K562 (cell line): ENCODE data around the gene TXNRD2. TPM values are rescaled to one million over a fixed set of nuclear protein-coding genes. Genes with fewer than 3 reads are reported as not detected.

Experiments used
- ATAC-seq: fragments of 200-7000 bp; cut with Tn5 transposase; 3 replicates; pipeline ENCODE4 v1.9.1; 2020; ENCODE audit warnings: moderate library complexity
- BruUV-seq: library from RNA; stranded (reverse); fragments of 400-500 nt; replicated peaks from 2 replicates; lab custom pipeline; 2021; lab: Mats Ljungman, UMichigan
- CTCF ChIA-PET: fragments of 300-600 bp; formaldehyde crosslinking; extraction: SDS; loops from one replicate; lab custom pipeline; 2021; ENCODE audit warnings: low intra/inter-chr PET ratio; lab: Yijun Ruan, JAX
- POLR2A ChIA-PET: fragments of 300-600, 350-650 bp; sonication (Branson Sonifier 250); formaldehyde crosslinking; extraction: SDS; loops from one replicate; lab custom pipeline; 2021; ENCODE audit warnings: antibody characterized with exemption, inconsistent platforms; lab: Yijun Ruan, JAX
- DNase-seq, 4 experiments: peaks; one replicate each; pipeline versions ENCODE4 v3.0.0 to v3.0.0-alpha.2; 2011 to 2018; ENCODE audit warnings: low spot score in 3 of 4, mixed read lengths in 3 of 4; ENCODE audit errors: extremely low read depth in 1 of 4
- FAIRE-seq: peaks from 2 replicates; lab custom pipeline; 2011; peaks lifted over from hg19 to GRCh38; lab: Jason Lieb, UNC
- H2AFZ ChIP-seq: 2 replicates; pipeline ENCODE4 v1.6.0; 2011; ENCODE audit warnings: low read depth, low read length, control low read depth, inconsistent platforms
- H3K27ac ChIP-seq: fragments of 200-600 bp; 3 replicates; pipeline ENCODE4 v1.8.0; 2011; ENCODE audit warnings: low read depth, mild to moderate bottlenecking, control low read depth, inconsistent platforms, low read length, moderate library complexity, mixed read lengths; ENCODE audit errors: extremely low read depth
- H3K27me3 ChIP-seq, 2 experiments: fragments of 300-600 bp in 1 of 2; 2 replicates in 1 of 2; 3 replicates in 1 of 2; pipeline versions ENCODE4 v1.6.0 to v1.8.0; 2011; ENCODE audit warnings: inconsistent platforms in 2 of 2, low read length in 2 of 2, mild to moderate bottlenecking in 1 of 2, mixed read lengths in 1 of 2, moderate library complexity in 1 of 2; ENCODE audit not compliant: control insufficient read depth in 2 of 2, insufficient read depth in 2 of 2
- H3K36me3 ChIP-seq: fragments of 300-600 bp; 3 replicates; pipeline ENCODE4 v1.8.0; 2011; ENCODE audit warnings: mild to moderate bottlenecking, low read length, inconsistent platforms; ENCODE audit not compliant: control insufficient read depth, insufficient read depth
- H3K4me1 ChIP-seq, 2 experiments: fragments of 200-600 bp in 1 of 2; replicated peaks in 1 of 2; 2 replicates in 1 of 2; 3 replicates in 1 of 2; pipeline versions ENCODE4 v1.5.1 to v1.8.0; 2011; ENCODE audit warnings: inconsistent platforms in 2 of 2, low read length in 2 of 2, mild to moderate bottlenecking in 1 of 2, mixed read lengths in 1 of 2, moderate library complexity in 1 of 2; ENCODE audit not compliant: control insufficient read depth in 2 of 2, insufficient read depth in 2 of 2
- H3K4me2 ChIP-seq: 2 replicates; pipeline ENCODE4 v1.6.1; 2011; ENCODE audit warnings: low read length, control low read depth, inconsistent platforms, mixed read lengths; ENCODE audit not compliant: insufficient read depth
- H3K4me3 ChIP-seq: fragments of 200-600 bp; sonication (generic), shearing (Covaris generic); 2 replicates; pipeline ENCODE4 v1.5.1; 2016; ENCODE audit warnings: control low read depth, inconsistent platforms
- H3K79me2 ChIP-seq: fragments of 200-600 bp; 3 replicates; pipeline ENCODE4 v1.8.0; 2011; ENCODE audit warnings: low read length, inconsistent platforms; ENCODE audit not compliant: control insufficient read depth, insufficient read depth
- H3K9ac ChIP-seq, 2 experiments: 2 replicates each; pipeline versions ENCODE4 v1.6.0 to v1.6.1; 2011; ENCODE audit warnings: low read depth in 2 of 2, low read length in 2 of 2, control low read depth in 1 of 2, inconsistent platforms in 1 of 2, mild to moderate bottlenecking in 1 of 2, mixed read lengths in 1 of 2; ENCODE audit not compliant: insufficient read depth in 1 of 2
- H3K9me1 ChIP-seq: one replicate; pipeline ENCODE4 v1.6.0; 2011; ENCODE audit warnings: inconsistent platforms, mild to moderate bottlenecking, low read length, moderate library complexity; ENCODE audit not compliant: control insufficient read depth, insufficient read depth
- H3K9me3 ChIP-seq: replicated peaks from 2 replicates; pipeline ENCODE4 v1.5.1; 2011; ENCODE audit warnings: low read depth, low read length, inconsistent platforms; ENCODE audit not compliant: control insufficient read depth, insufficient read depth
- H4K20me1 ChIP-seq: replicated peaks from 2 replicates; pipeline ENCODE4 v1.6.1; 2011; ENCODE audit warnings: low read length, inconsistent platforms, mixed read lengths; ENCODE audit not compliant: control insufficient read depth, insufficient read depth
- ARID2 ChIP-seq: fragments of 450-650 bp; IDR thresholded peaks from 2 replicates; pipeline ENCODE4 v1.6.1; 2017; ENCODE audit warnings: antibody characterized with exemption, mild to moderate bottlenecking
- BCLAF1 ChIP-seq, 2 experiments: fragments of 450-650 bp in 1 of 2; IDR thresholded peaks; 2 replicates each; pipeline ENCODE4 v1.6.1; 2011 to 2017; ENCODE audit warnings: low read depth in 2 of 2, antibody characterized with exemption in 1 of 2, borderline replicate concordance in 1 of 2, low read length in 1 of 2, mild to moderate bottlenecking in 1 of 2, mixed read lengths in 1 of 2; ENCODE audit not compliant: control insufficient read depth in 1 of 2
- ELF4 ChIP-seq: fragments of 450-650 bp; formaldehyde crosslinking; IDR thresholded peaks from 2 replicates; pipeline ENCODE4 v1.4.0; 2022; ENCODE audit warnings: missing genetic modification characterization
- HBP1 ChIP-seq: fragments of 450-650 bp; formaldehyde crosslinking; IDR thresholded peaks from 2 replicates; pipeline ENCODE4 v1.4.0; 2022; ENCODE audit warnings: missing genetic modification characterization
- LCOR ChIP-seq: sonication (generic); formaldehyde crosslinking; IDR thresholded peaks from 2 replicates; pipeline ENCODE4 v1.8.0; 2022; ENCODE audit warnings: mild to moderate bottlenecking, missing genetic modification reagents
- OTX1 ChIP-seq: fragments of 450-650 bp; formaldehyde crosslinking; IDR thresholded peaks from 2 replicates; pipeline ENCODE4 v1.4.0; 2022; ENCODE audit warnings: mild to moderate bottlenecking
- RBM14 ChIP-seq: fragments of 200-400 bp; formaldehyde crosslinking; IDR thresholded peaks from 2 replicates; pipeline ENCODE4 v1.6.1; 2018; ENCODE audit warnings: low read depth, mild to moderate bottlenecking, low read length, moderate library complexity, borderline replicate concordance; ENCODE audit not compliant: insufficient read depth
- TEAD2 ChIP-seq: fragments of 450-650 bp; IDR thresholded peaks from 2 replicates; pipeline ENCODE4 v1.6.1; 2016; ENCODE audit warnings: missing genetic modification characterization, control low read depth, missing compliant biosample characterization
- ZNF24 ChIP-seq: fragments of 450-650 bp; IDR thresholded peaks from 2 replicates; pipeline ENCODE4 v1.6.1; 2016
- ZNF324 ChIP-seq: fragments of 250-450 bp; sonication (Bioruptor Pico); IDR thresholded peaks from 2 replicates; pipeline ENCODE4 v1.4.0; 2020; ENCODE audit warnings: mild to moderate bottlenecking
- WGBS: fragments of 100-300 bp; shearing (Covaris generic); methylation state at CpG from one replicate; pipeline ENCODE4 v1.1.6; 2016; ENCODE audit warnings: low coverage, mixed read lengths; ENCODE audit not compliant: insufficient coverage; ENCODE audit errors: missing lambda C conversion rate; 5-methylcytosine and 5-hydroxymethylcytosine counted together
- in situ Hi-C: fragments of 300-500 bp; cut with MboI; formaldehyde crosslinking; loops from 4 replicates; pipeline ENCODE4 v1.15.0; 2018; ENCODE audit warnings: inconsistent platforms, mixed read lengths
- intact Hi-C: fragments of 100-400 bp; cut with micrococcal nuclease; formaldehyde crosslinking; loops from 2 replicates; pipeline ENCODE4 v1.14.2; 2022
- polyA plus RNA-seq, 8 experiments: library from polyadenylated mRNA; depleted of rRNA in 4 of 8; stranded (reverse) in 5 of 8; unstranded in 3 of 8; fragments of >200 nt; fragmentation: Nextera tagmentation in 2 of 8; fragmentation: Illumina TruSeq in 1 of 8; extraction: Ambion mirVana in 2 of 8; extraction: Trizol in 1 of 8; gene quantifications; 2 replicates each; pipeline versions ENCODE4 v1.2.1 to v1.2.3, GENCODE V29; 2011 to 2014; ENCODE audit warnings: inconsistent platforms in 1 of 8, missing spikeins in 1 of 8
- total RNA-seq, 7 experiments: library from RNA; depleted of rRNA in 6 of 7; stranded (reverse); fragments of >200 nt in 6 of 7; fragmentation: Illumina TruSeq in 2 of 7; extraction: Trizol in 2 of 7; gene quantifications; 2 replicates each; pipeline versions ENCODE4 v1.2.1 to v1.2.3, GENCODE V29; 2011 to 2021; ENCODE audit warnings: low replicate concordance in 1 of 7
- TF ChIP-seq, protein P1 (sequence below): sonication (generic); formaldehyde crosslinking; IDR thresholded peaks from 2 replicates; pipeline ENCODE4 v1.8.0; 2022; ENCODE audit warnings: missing genetic modification reagents, mild to moderate bottlenecking, borderline replicate concordance
- TF ChIP-seq, protein P2 (sequence below): fragments of 450-650 bp; formaldehyde crosslinking; IDR thresholded peaks from 2 replicates; pipeline ENCODE4 v1.4.0; 2022; ENCODE audit warnings: missing genetic modification characterization
- TF ChIP-seq, protein P3 (sequence below): fragments of 250-450 bp; sonication (Bioruptor Pico); IDR thresholded peaks from 2 replicates; pipeline ENCODE4 v1.5.0; 2021

TXNRD2 gene
- total and polyA plus RNA-seq, 9 of the 15 experiments (the other 6 are each of a cell fraction or from before 2014, with no cell fraction given) = 3.3 to 80.2 (median 49.4) TPM

DNA sequence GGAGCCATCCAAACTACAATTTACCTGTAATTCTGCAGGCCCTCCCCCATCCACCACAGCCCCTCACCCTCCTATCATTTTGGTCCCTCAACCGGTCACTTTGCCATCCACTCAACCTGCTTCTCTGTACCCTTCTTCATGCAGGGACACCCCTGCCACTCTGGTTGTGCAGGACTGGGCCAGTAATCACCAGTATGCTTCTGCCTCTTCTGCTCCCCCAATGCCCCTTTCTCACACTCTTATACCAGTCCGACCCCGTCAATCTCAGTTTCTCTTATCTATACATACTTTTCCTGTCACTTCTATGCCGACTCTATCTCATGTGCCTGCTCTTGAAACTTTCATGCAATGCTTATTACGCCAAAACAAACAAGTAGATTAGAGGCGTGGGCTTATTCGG lies 5.1 kb downstream of the TXNRD2 start:
- Histone ChIP-seq H3K9me3 (peaks cover 19% of the 10 kb centered on the region), H3K9ac (no peak overlapping the region), H3K27me3 (no peaks in the 10 kb centered on the region; a peak in 1 of 5 replicates), H2AFZ (no peak overlapping the region), H4K20me1 (peaks cover 4% of the 10 kb centered on the region; the same call in 1 of the 2 replicates), H3K4me2 (no peak overlapping the region), H3K36me3 (peaks cover 27% of the 10 kb centered on the region; the same call in 2 of the 3 replicates), H3K27ac (no peak overlapping the region), H3K4me3 (no peak overlapping the region), H3K4me1 (peaks cover 13 to 21% of the 10 kb centered on the region in 2 experiments), H3K79me2 (peaks cover 15% of the 10 kb centered on the region), H3K9me1 (peaks cover 8% of the 10 kb centered on the region)
- FAIRE-seq (no peak), DNase-seq (no peak), ATAC-seq (no peak)
- POLR2A ChIA-PET = interaction anchor here (0.7 to 1.4 kb wide), 4 partner anchors 23 to 458 kb away, joined by 3 to 6 read pairs (median 5); no protein-coding TSS in a partner anchor
- in situ Hi-C loops (no loop called here), intact Hi-C loops (no loop called here)
- BruUV-seq = no TSS peak
- CTCF ChIA-PET = no interaction called here
- 92% methylated on average over 7 of the region's 7 CpGs for WGBS
- TF ChIP-seq ARID2 = no peak
- no peak for TF ChIP-seq TEAD2 (tag)
- TF ChIP-seq, protein P1, sequence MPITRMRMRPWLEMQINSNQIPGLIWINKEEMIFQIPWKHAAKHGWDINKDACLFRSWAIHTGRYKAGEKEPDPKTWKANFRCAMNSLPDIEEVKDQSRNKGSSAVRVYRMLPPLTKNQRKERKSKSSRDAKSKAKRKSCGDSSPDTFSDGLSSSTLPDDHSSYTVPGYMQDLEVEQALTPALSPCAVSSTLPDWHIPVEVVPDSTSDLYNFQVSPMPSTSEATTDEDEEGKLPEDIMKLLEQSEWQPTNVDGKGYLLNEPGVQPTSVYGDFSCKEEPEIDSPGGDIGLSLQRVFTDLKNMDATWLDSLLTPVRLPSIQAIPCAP (CRISPR knock-in tag) = no peak
- TF ChIP-seq RBM14 = no peak
- no peak for TF ChIP-seq ZNF324 (CRISPR knock-in tag)
- 0 out of 2 replicates have a peak, but pooled peaks have one; percentile 12 for TF ChIP-seq OTX1 (CRISPR knock-in tag)
- peak; percentile 56; the same call in 1 of the 2 replicates for TF ChIP-seq ELF4 (CRISPR knock-in tag)
- peak; percentile 67; the same call in 1 of the 2 replicates for TF ChIP-seq HBP1 (CRISPR knock-in tag)
- TF ChIP-seq LCOR (CRISPR knock-in tag) = no peak
- TF ChIP-seq, protein P2, sequence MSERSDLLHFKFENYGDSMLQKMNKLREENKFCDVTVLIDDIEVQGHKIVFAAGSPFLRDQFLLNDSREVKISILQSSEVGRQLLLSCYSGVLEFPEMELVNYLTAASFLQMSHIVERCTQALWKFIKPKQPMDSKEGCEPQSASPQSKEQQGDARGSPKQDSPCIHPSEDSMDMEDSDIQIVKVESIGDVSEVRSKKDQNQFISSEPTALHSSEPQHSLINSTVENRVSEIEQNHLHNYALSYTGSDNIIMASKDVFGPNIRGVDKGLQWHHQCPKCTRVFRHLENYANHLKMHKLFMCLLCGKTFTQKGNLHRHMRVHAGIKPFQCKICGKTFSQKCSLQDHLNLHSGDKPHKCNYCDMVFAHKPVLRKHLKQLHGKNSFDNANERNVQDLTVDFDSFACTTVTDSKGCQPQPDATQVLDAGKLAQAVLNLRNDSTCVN = peak; percentile 70; the same call in 1 of the 2 replicates
- TF ChIP-seq, protein P3, sequence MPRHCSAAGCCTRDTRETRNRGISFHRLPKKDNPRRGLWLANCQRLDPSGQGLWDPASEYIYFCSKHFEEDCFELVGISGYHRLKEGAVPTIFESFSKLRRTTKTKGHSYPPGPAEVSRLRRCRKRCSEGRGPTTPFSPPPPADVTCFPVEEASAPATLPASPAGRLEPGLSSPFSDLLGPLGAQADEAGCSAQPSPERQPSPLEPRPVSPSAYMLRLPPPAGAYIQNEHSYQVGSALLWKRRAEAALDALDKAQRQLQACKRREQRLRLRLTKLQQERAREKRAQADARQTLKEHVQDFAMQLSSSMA = 0 out of 2 replicates have a peak, but pooled peaks have one; percentile 15
- no peak for TF ChIP-seq ZNF24
- TF ChIP-seq BCLAF1 (IDR thresholded peaks at IDR 0.05; ENCODE audit: borderline replicate concordance in 1 of 2, control insufficient read depth in 1 of 2, low read depth in 2 of 2, low read length in 1 of 2) = no peak
